H1 (cell line): Measurements from ENCODE around the gene FAHD1. TPM values are rescaled to one million over a fixed set of nuclear protein-coding genes. Genes with fewer than 3 reads are reported as not detected.

Source experiments
- CTCF ChIA-PET: fragments of 300-600 bp; sonication (Branson Sonifier 250); formaldehyde crosslinking; loops from one replicate; lab custom pipeline; 2021; ENCODE audit not compliant: partially characterized antibody; lab: Charles Lee
- POLR2A ChIA-PET: fragments of 300-600 bp; sonication (Branson Sonifier 250); formaldehyde crosslinking; loops from one replicate; lab custom pipeline; 2021; ENCODE audit warnings: inconsistent platforms; ENCODE audit not compliant: partially characterized antibody; lab: Charles Lee
- DNase-seq, 2 experiments: peaks; one replicate each; pipeline versions ENCODE4 v3.0.0 to v3.0.0-alpha.2; 2010 to 2022; ENCODE audit warnings: low spot score in 2 of 2, low read depth in 1 of 2, mixed read lengths in 1 of 2
- FAIRE-seq: peaks from 2 replicates; lab custom pipeline; 2011; peaks lifted over from hg19 to GRCh38; lab: Jason Lieb, UNC
- H2AFZ ChIP-seq: 2 replicates; pipeline ENCODE4 v1.8.1; 2012; ENCODE audit warnings: low read length, inconsistent platforms
- H2AK5ac ChIP-seq: 2 replicates; pipeline ENCODE4 v1.6.1; 2013; ENCODE audit warnings: low read depth, low read length
- H2BK120ac ChIP-seq: replicated peaks from 2 replicates; pipeline ENCODE3; 2013; ENCODE audit warnings: low read depth, low read length, inconsistent platforms
- H2BK12ac ChIP-seq: 2 replicates; pipeline ENCODE4 v1.6.1; 2013; ENCODE audit warnings: low read depth, low read length
- H2BK15ac ChIP-seq: 2 replicates; pipeline ENCODE4 v1.6.1; 2013; ENCODE audit warnings: low read length
- H2BK20ac ChIP-seq: 2 replicates; pipeline ENCODE4 v1.6.1; 2013; ENCODE audit warnings: low read length
- H2BK5ac ChIP-seq: 2 replicates; pipeline ENCODE4 v1.6.1; 2013; ENCODE audit warnings: low read depth, low read length
- H3K14ac ChIP-seq: 2 replicates; pipeline ENCODE4 v1.6.1; 2013; ENCODE audit warnings: inconsistent platforms; ENCODE audit not compliant: insufficient read length
- H3K18ac ChIP-seq: 2 replicates; pipeline ENCODE4 v1.6.1; 2013; ENCODE audit warnings: low read length; ENCODE audit errors: extremely low read depth
- H3K23ac ChIP-seq: 2 replicates; pipeline ENCODE4 v1.6.1; 2013; ENCODE audit warnings: inconsistent platforms; ENCODE audit not compliant: insufficient read length
- H3K23me2 ChIP-seq: 2 replicates; pipeline ENCODE4 v1.6.1; 2013; ENCODE audit warnings: low read depth, low read length
- H3K27ac ChIP-seq: 2 replicates; pipeline ENCODE4 v1.6.1; 2011; ENCODE audit warnings: low read depth, low read length, inconsistent platforms
- H3K27me3 ChIP-seq, 4 experiments: replicated peaks in 1 of 4; 1 replicate in 1 of 4; 2 replicates in 3 of 4; pipeline versions ENCODE4 v1.6.1 to v1.8.1; 2011 to 2013; ENCODE audit warnings: low read length in 3 of 4, mild to moderate bottlenecking in 3 of 4, inconsistent platforms in 2 of 4, mixed read lengths in 2 of 4, moderate library complexity in 1 of 4; ENCODE audit not compliant: control insufficient read depth in 3 of 4, insufficient read depth in 3 of 4; ENCODE audit errors: extremely low read depth in 1 of 4
- H3K36me3 ChIP-seq, 4 experiments: 2 replicates each; pipeline versions ENCODE4 v1.6.1 to v1.8.1; 2011 to 2013; ENCODE audit warnings: mild to moderate bottlenecking in 4 of 4, low read length in 3 of 4, moderate library complexity in 2 of 4, control low read depth in 1 of 4, inconsistent platforms in 1 of 4; ENCODE audit not compliant: insufficient read depth in 4 of 4, control insufficient read depth in 2 of 4
- H3K4ac ChIP-seq: replicated peaks from 2 replicates; pipeline ENCODE3; 2013; ENCODE audit warnings: low read length, low read depth, mixed read lengths, inconsistent platforms; ENCODE audit not compliant: insufficient read length
- H3K4me1 ChIP-seq, 4 experiments: replicated peaks in 1 of 4; 1 replicate in 1 of 4; 2 replicates in 3 of 4; pipeline versions ENCODE4 v1.6.1 to v1.8.1; 2011 to 2013; ENCODE audit warnings: low read length in 3 of 4, inconsistent platforms in 2 of 4, mixed read lengths in 1 of 4; ENCODE audit not compliant: insufficient read depth in 4 of 4, control insufficient read depth in 3 of 4
- H3K4me2 ChIP-seq, 2 experiments: 2 replicates each; pipeline versions ENCODE4 v1.6.1 to v1.8.1; 2011 to 2013; ENCODE audit warnings: low read depth in 2 of 2, low read length in 2 of 2, control low read depth in 1 of 2, inconsistent platforms in 1 of 2, mild to moderate bottlenecking in 1 of 2; ENCODE audit not compliant: insufficient read depth in 1 of 2
- H3K4me3 ChIP-seq, 4 experiments: fragments of 200-600, 300-600 bp in 1 of 4; sonication (generic), shearing (Covaris generic), sonication (Bioruptor Twin) in 1 of 4; 2 replicates each; pipeline versions ENCODE4 v1.5.1 to v1.8.1; 2011 to 2016; ENCODE audit warnings: low read length in 4 of 4, low read depth in 3 of 4, control low read depth in 2 of 4, inconsistent platforms in 2 of 4, mild to moderate bottlenecking in 2 of 4, mixed read lengths in 1 of 4, moderate library complexity in 1 of 4; ENCODE audit not compliant: insufficient read depth in 2 of 4; ENCODE audit errors: extremely low read depth in 1 of 4
- H3K56ac ChIP-seq: replicated peaks from 2 replicates; pipeline ENCODE3; 2013; ENCODE audit warnings: low read depth, mild to moderate bottlenecking, mixed read lengths, low read length, inconsistent platforms; ENCODE audit not compliant: insufficient read length
- H3K79me1 ChIP-seq: 2 replicates; pipeline ENCODE4 v1.6.1; 2013; ENCODE audit warnings: low read depth, low read length, control low read depth
- H3K79me2 ChIP-seq, 2 experiments: 2 replicates each; pipeline versions ENCODE4 v1.6.1 to v1.8.1; 2012 to 2013; ENCODE audit warnings: low read length in 2 of 2, mild to moderate bottlenecking in 2 of 2, inconsistent platforms in 1 of 2; ENCODE audit not compliant: insufficient read depth in 2 of 2, control insufficient read depth in 1 of 2
- H3K9ac ChIP-seq, 4 experiments: replicated peaks in 1 of 4; 1 replicate in 1 of 4; 2 replicates in 3 of 4; pipeline versions ENCODE4 v1.6.1 to v1.8.1; 2011 to 2013; ENCODE audit warnings: low read depth in 3 of 4, low read length in 3 of 4, control low read depth in 2 of 4, mild to moderate bottlenecking in 2 of 4, moderate library complexity in 2 of 4, inconsistent platforms in 1 of 4; ENCODE audit errors: extremely low read depth in 1 of 4
- H3K9me3 ChIP-seq, 2 experiments: 2 replicates each; pipeline versions ENCODE4 v1.6.1 to v1.8.1; 2012 to 2013; ENCODE audit warnings: mild to moderate bottlenecking in 2 of 2, moderate library complexity in 2 of 2, control low read depth in 1 of 2, inconsistent platforms in 1 of 2, low read depth in 1 of 2, low read length in 1 of 2, mixed read lengths in 1 of 2; ENCODE audit not compliant: insufficient read depth in 2 of 2
- H4K20me1 ChIP-seq, 2 experiments: replicated peaks in 1 of 2; 2 replicates each; pipeline versions ENCODE3 to v1.8.1; 2011 to 2013; ENCODE audit warnings: inconsistent platforms in 2 of 2, low read length in 2 of 2, mild to moderate bottlenecking in 1 of 2; ENCODE audit not compliant: insufficient read depth in 2 of 2, control insufficient read depth in 1 of 2
- H4K5ac ChIP-seq: 2 replicates; pipeline ENCODE4 v1.6.1; 2013; ENCODE audit warnings: low read length, low read depth, mixed read lengths, inconsistent platforms; ENCODE audit not compliant: insufficient read length
- H4K8ac ChIP-seq: 2 replicates; pipeline ENCODE4 v1.8.0; 2013; ENCODE audit warnings: mild to moderate bottlenecking, moderate library complexity, low read length, inconsistent platforms; ENCODE audit not compliant: insufficient read depth; ENCODE audit errors: extremely low read depth
- H4K91ac ChIP-seq: replicated peaks from 2 replicates; pipeline ENCODE3; 2013; ENCODE audit warnings: low read length, mixed read lengths, inconsistent platforms; ENCODE audit not compliant: insufficient read length
- ASH2L ChIP-seq: fragments of 200-600, 300-600 bp; sonication (generic); IDR thresholded peaks from one replicate; pipeline ENCODE4 v1.7.1; 2017; ENCODE audit warnings: low read length
- EGR1 ChIP-seq: IDR thresholded peaks from 2 replicates; pipeline ENCODE4 v1.6.1; 2011; ENCODE audit warnings: low read depth, low read length, borderline replicate concordance
- TBP ChIP-seq: IDR thresholded peaks from 2 replicates; pipeline ENCODE4 v1.6.1; 2011; ENCODE audit warnings: low read depth, low read length, improper control_type of control experiment
- WGBS, 2 experiments: shearing (Covaris generic) in 1 of 2; methylation state at CpG; one replicate each; pipeline versions ENCODE4 v1.1.6 to v1.1.7; 2013 to 2015; ENCODE audit warnings: low lambda C conversion rate in 2 of 2, mixed read lengths in 2 of 2, inconsistent platforms in 1 of 2, low coverage in 1 of 2, missing lambda C conversion rate in 1 of 2; ENCODE audit not compliant: insufficient replicate concordance in 2 of 2, insufficient coverage in 1 of 2, insufficient read length in 1 of 2; ENCODE audit errors: extremely low coverage in 1 of 2, missing lambda C conversion rate in 1 of 2; 5-methylcytosine and 5-hydroxymethylcytosine counted together
- polyA plus RNA-seq, 7 experiments: library from polyadenylated mRNA; depleted of rRNA in 3 of 7; stranded (reverse) in 5 of 7; unstranded in 2 of 7; fragments of >200 nt in 5 of 7; fragments of 200-250 nt in 2 of 7; gene quantifications; 1 replicate in 5 of 7; 2 replicates in 1 of 7; 4 replicates in 1 of 7; pipeline versions ENCODE4 v1.2.1 to v1.2.3, GENCODE V29; 2011 to 2013; ENCODE audit warnings: missing spikeins in 2 of 7, mixed read lengths in 2 of 7
- total RNA-seq: library from RNA; stranded (reverse); fragmentation: NEBNext Ultra II Directional; extraction: Animal tissue kit (Norgen Biotek cat#: 25700); gene quantifications from 2 replicates; pipeline ENCODE4 v1.2.1, GENCODE V29; 2021
- TF ChIP-seq, protein P1 (sequence below), 3 experiments: IDR thresholded peaks; 1 replicate in 2 of 3; 2 replicates in 1 of 3; pipeline versions ENCODE4 v1.5.1 to v1.6.1; 2011; ENCODE audit warnings: low read length in 3 of 3, mild to moderate bottlenecking in 3 of 3, inconsistent platforms in 2 of 3, low read depth in 1 of 3, moderate library complexity in 1 of 3; ENCODE audit not compliant: insufficient read depth in 1 of 3; ENCODE audit errors: control extremely low read depth in 1 of 3
- TF ChIP-seq, protein P2 (sequence below): IDR thresholded peaks from 2 replicates; pipeline ENCODE4 v1.6.1; 2012; ENCODE audit warnings: low read length, inconsistent platforms

Gene FAHD1
- total and polyA plus RNA-seq, 2 of the 8 experiments (the other 6 are each of a cell fraction or from before 2014, with no cell fraction given): 20.4 to 31.9 TPM

GRCh38 chr16:1834096-1834495 lies 7.1 kb downstream of the FAHD1 start:
- H2BK15ac ChIP-seq: no peak overlapping the region
- H3K56ac ChIP-seq: no peak overlapping the region
- DNase-seq (no peak), FAIRE-seq (no peak)
- no peak overlapping the region for H2BK120ac ChIP-seq
- H3K27me3 ChIP-seq: no peaks in the 10 kb centered on the region
- no peak overlapping the region for H3K18ac ChIP-seq
- H3K27ac ChIP-seq: no peak overlapping the region
- no peak overlapping the region for H4K5ac ChIP-seq
- H2AFZ ChIP-seq: no peak overlapping the region
- no peak overlapping the region for H3K14ac ChIP-seq
- H3K23me2 ChIP-seq: no peaks in the 10 kb centered on the region
- H3K79me2 ChIP-seq: peaks cover 0 to 3% of the 10 kb centered on the region in 2 experiments; a peak in 1 of 4 replicates
- no peaks in the 10 kb centered on the region for H3K4me1 ChIP-seq
- H3K4me2 ChIP-seq: no peak overlapping the region
- H3K4ac ChIP-seq: no peak overlapping the region
- H2BK12ac ChIP-seq: no peak overlapping the region
- no peaks in the 10 kb centered on the region for H3K36me3 ChIP-seq
- ChIA-PET POLR2A (no interaction called here), CTCF (interaction anchor here (0.9 kb wide), 1 partner anchor 46 kb away, joined by 3 read pairs; no protein-coding TSS in a partner anchor)
- H4K8ac ChIP-seq: no peak overlapping the region
- TF ChIP-seq, protein P1, sequence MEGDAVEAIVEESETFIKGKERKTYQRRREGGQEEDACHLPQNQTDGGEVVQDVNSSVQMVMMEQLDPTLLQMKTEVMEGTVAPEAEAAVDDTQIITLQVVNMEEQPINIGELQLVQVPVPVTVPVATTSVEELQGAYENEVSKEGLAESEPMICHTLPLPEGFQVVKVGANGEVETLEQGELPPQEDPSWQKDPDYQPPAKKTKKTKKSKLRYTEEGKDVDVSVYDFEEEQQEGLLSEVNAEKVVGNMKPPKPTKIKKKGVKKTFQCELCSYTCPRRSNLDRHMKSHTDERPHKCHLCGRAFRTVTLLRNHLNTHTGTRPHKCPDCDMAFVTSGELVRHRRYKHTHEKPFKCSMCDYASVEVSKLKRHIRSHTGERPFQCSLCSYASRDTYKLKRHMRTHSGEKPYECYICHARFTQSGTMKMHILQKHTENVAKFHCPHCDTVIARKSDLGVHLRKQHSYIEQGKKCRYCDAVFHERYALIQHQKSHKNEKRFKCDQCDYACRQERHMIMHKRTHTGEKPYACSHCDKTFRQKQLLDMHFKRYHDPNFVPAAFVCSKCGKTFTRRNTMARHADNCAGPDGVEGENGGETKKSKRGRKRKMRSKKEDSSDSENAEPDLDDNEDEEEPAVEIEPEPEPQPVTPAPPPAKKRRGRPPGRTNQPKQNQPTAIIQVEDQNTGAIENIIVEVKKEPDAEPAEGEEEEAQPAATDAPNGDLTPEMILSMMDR (IDR thresholded peaks at IDR 0.05; ENCODE audit: control extremely low read depth in 1 of 3, insufficient read depth in 1 of 3, low read depth in 1 of 3, low read length in 3 of 3): no peak
- TF ChIP-seq ASH2L: no peak
- TF ChIP-seq, protein P2, sequence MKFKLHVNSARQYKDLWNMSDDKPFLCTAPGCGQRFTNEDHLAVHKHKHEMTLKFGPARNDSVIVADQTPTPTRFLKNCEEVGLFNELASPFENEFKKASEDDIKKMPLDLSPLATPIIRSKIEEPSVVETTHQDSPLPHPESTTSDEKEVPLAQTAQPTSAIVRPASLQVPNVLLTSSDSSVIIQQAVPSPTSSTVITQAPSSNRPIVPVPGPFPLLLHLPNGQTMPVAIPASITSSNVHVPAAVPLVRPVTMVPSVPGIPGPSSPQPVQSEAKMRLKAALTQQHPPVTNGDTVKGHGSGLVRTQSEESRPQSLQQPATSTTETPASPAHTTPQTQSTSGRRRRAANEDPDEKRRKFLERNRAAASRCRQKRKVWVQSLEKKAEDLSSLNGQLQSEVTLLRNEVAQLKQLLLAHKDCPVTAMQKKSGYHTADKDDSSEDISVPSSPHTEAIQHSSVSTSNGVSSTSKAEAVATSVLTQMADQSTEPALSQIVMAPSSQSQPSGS: no peak
- TF ChIP-seq TBP: no peak
- TF ChIP-seq EGR1: no peak
- H4K91ac ChIP-seq: no peak overlapping the region
- 81% methylated on average over 5 of the region's 5 CpGs; no CpG with 5 or more reads in 1 of the 2 experiments for WGBS, 2 experiments
- H3K9me3 ChIP-seq: no peaks in the 10 kb centered on the region
- H3K23ac ChIP-seq: no peak overlapping the region
- H2BK20ac ChIP-seq: no peak overlapping the region
- no peak overlapping the region for H3K9ac ChIP-seq
- H2AK5ac ChIP-seq: no peak overlapping the region
- no peak overlapping the region for H2BK5ac ChIP-seq
- no peak overlapping the region for H3K4me3 ChIP-seq
- H3K79me1 ChIP-seq: no peaks in the 10 kb centered on the region; the same call in 1 of the 2 replicates
- H4K20me1 ChIP-seq: peaks cover 0 to 2% of the 10 kb centered on the region in 2 experiments
